HUES48 (cell line): ENCODE data around the gene OTUD1.
"Not testable (repeated sequence)": the region's sequence is repeated elsewhere in the genome, so short reads cannot be mapped to it uniquely, and the experiment has no call there.

Source experiments
- H3K27ac ChIP-seq: one replicate; pipeline ENCODE4 v1.7.0; 2013; ENCODE audit warnings: low read depth, low read length, inconsistent platforms
- H3K27me3 ChIP-seq: 2 replicates; pipeline ENCODE4 v1.6.1; 2013; ENCODE audit warnings: mild to moderate bottlenecking, low read length; ENCODE audit not compliant: control insufficient read depth, insufficient read depth
- H3K36me3 ChIP-seq: 2 replicates; pipeline ENCODE4 v1.6.1; 2013; ENCODE audit warnings: low read length; ENCODE audit not compliant: control insufficient read depth, insufficient read depth
- H3K4me1 ChIP-seq: 2 replicates; pipeline ENCODE4 v1.6.1; 2013; ENCODE audit warnings: mild to moderate bottlenecking, low read length; ENCODE audit not compliant: control insufficient read depth, insufficient read depth
- H3K4me3 ChIP-seq: 2 replicates; pipeline ENCODE4 v1.5.1; 2013; ENCODE audit warnings: mild to moderate bottlenecking, low read depth, low read length
- H3K9ac ChIP-seq: 2 replicates; pipeline ENCODE4 v1.6.1; 2013; ENCODE audit warnings: mild to moderate bottlenecking, low read depth, low read length, moderate library complexity
- H3K9me3 ChIP-seq: 2 replicates; pipeline ENCODE4 v1.6.1; 2013; ENCODE audit warnings: low read length; ENCODE audit not compliant: control insufficient read depth, insufficient read depth

OTUD1 gene, protein sequence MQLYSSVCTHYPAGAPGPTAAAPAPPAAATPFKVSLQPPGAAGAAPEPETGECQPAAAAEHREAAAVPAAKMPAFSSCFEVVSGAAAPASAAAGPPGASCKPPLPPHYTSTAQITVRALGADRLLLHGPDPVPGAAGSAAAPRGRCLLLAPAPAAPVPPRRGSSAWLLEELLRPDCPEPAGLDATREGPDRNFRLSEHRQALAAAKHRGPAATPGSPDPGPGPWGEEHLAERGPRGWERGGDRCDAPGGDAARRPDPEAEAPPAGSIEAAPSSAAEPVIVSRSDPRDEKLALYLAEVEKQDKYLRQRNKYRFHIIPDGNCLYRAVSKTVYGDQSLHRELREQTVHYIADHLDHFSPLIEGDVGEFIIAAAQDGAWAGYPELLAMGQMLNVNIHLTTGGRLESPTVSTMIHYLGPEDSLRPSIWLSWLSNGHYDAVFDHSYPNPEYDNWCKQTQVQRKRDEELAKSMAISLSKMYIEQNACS

DNA sequence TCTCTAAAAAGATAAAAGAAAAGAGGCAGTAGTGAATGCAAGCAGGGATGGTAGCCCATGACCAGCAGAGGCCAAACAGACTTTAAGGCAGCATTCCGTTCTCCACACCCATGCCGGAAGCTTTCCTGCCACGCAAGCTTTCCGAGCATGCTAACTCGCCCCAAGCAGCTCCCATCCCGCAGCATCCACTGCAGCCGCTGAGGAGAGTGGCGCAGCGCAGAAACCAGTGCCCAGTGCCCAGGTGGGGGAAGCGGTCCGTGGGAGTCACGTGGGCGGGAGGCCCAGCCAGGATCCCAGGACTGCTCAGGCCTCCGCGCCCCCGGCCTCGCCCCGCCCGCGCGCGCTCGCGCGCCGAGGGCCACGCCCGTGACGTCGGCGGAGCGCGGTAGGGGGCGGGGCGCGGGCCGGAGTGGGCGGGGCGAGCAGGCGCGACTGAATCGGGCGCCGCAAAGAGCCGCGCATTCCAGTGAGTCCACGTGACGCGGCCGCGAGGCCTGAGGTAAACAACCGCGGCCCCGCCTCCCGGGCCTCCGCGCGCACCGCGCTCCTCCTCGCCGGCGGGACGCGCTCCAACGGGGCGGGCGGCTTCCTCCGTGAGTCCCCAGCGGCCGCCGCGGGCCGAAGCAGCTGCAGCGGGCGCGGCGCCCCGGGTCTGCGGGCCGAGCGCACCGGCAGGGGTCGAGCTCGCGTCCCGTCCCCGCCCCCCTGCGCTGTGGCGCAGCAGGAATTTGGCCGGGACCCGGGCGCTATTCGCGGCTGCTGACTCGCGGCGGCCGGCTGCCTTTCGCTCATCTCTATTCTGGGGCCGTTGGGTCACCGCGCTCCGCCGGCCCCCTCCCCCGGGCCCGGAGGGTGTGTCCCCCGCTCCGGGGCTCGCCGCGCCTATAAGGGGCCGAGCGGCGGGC, at the start of gene OTUD1:
Gene OTUD1, plus strand, starts transcription at position 529 of the 905 bp plus-strand sequence. CDS start 383 bp downstream, outside the sequence.
- Histone ChIP-seq H3K27ac (peak within 1 kb of the TSS; percentile 79), H3K9ac (peak within 1 kb of the TSS; percentile 54; the same call in 1 of the 2 replicates), H3K4me3 (peak within 1 kb of the TSS; percentile 88), H3K36me3 (no peaks in the 10 kb centered on the region), H3K9me3 (no peaks in the 10 kb centered on the region), H3K4me1 (peaks cover 16% of the 10 kb centered on the region), H3K27me3 (peaks cover 14% of the 10 kb centered on the region)

DNA sequence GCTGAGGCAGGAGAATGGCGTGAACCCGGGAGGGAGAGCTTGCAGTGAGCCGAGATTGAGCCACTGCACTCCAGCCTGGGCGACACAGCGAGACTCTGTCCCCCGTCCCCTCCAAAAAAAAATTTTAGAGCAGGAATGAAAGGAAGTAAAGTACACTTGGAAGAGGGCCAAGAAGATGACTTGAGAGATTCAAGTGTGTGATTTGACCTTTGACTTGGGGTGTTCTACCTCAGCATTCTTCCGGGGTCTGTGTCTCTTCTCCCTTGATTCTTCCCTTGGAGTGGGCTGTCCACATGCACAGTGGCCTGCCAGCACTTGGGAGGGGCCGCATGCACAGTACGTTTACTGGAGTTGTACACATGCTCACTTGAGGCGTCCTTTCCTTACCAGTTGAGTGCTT, 48.5 kb upstream of the OTUD1 start:
- H3K27me3 ChIP-seq, H3K9me3 ChIP-seq, H3K9ac ChIP-seq, H3K36me3 ChIP-seq, H3K4me1 ChIP-seq, H3K27ac ChIP-seq, H3K4me3 ChIP-seq: not testable (repeated sequence)

DNA sequence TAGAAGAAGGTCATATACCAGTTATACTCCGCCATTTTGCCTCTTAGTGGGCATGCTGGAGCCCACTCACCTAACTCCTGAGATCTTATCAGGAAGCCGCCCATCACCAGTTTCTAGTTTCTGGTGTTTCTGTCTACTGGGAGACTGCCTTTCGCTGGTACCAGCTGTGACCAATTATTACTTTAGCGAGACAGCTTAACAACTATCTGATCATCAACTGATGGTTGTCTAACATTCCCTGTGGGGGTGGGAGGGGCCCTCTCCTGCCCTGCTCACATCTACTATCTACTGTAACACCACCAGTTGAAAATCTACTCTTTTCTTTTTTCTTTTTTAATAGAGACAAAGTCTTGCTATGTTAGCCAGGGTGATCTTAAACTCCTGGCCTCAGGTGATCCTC, 48.1 kb upstream of the OTUD1 start:
- H3K9me3 ChIP-seq: no peaks in the 10 kb centered on the region
- no peak overlapping the region for H3K4me3 ChIP-seq
- no peaks in the 10 kb centered on the region for H3K36me3 ChIP-seq
- H3K4me1 ChIP-seq: no peaks in the 10 kb centered on the region
- H3K27ac ChIP-seq: no peak overlapping the region
- H3K27me3 ChIP-seq: no peaks in the 10 kb centered on the region
- no peak overlapping the region for H3K9ac ChIP-seq

DNA sequence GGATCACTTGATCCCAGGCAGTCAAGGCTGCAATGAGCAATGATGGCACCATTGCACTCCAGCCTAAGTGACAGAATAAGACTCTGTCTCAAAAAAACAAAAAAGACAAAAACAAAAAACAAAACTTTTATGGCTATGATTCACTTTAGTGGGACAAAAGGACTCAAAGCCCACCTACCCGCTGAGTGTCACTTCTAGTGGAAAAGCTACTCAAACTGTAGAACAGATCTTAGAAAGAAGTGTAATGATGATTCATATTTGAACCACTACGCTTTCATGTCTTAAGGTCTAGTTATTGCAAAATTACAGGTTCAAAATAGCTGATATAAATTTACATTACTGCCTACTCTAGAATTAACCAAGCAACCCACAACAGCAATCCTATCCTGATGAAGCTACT, 47.1 kb upstream of the OTUD1 start:
- Histone ChIP-seq H3K4me1 (no peaks in the 10 kb centered on the region), H3K27me3 (no peaks in the 10 kb centered on the region), H3K4me3 (no peak overlapping the region), H3K9me3 (no peaks in the 10 kb centered on the region), H3K36me3 (no peaks in the 10 kb centered on the region), H3K9ac (no peak overlapping the region), H3K27ac (no peak overlapping the region)

DNA sequence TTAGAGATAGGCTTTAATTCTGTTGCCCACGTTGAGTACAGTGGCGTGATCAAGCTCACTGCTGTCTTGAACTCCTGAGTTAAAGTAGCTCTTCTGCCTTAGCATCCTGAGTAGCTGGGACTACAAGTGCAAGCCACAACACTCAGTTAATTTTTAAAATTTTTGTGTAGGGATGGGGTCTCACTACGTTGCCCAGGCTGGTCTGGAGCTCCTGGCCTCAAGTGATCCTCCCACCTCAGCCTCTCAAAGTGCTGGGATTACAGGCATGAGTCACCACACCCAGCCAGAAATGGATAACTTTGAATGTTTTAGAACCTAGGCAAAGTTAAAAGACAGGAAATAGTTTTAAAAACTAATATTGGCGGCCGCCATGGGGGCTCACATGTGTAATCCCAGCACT, 43.9 kb upstream of the OTUD1 start:
- H3K4me3 ChIP-seq: no peak overlapping the region
- H3K36me3 ChIP-seq: no peaks in the 10 kb centered on the region
- H3K27me3 ChIP-seq: no peaks in the 10 kb centered on the region
- H3K9me3 ChIP-seq: no peaks in the 10 kb centered on the region
- H3K4me1 ChIP-seq: no peaks in the 10 kb centered on the region
- no peak overlapping the region for H3K9ac ChIP-seq
- H3K27ac ChIP-seq: no peak overlapping the region

DNA sequence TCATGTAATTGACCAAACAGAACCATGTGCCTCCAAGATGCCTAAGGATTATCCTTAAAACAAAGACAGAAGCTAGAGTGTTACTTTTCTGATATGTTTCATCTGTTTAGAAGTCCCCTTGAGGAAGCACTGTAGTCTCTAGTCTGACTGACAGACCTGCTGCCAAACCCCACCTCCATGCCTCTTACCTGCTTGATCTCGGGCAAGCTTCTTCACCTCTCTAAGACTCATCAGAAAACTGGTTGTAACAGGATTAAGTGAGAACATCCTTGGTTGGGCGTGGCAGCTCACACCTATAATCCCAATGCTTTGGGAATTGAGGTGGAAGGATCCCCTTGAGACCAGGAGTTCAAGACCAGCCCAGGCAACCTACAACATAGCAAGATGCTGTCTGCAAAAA, 42.2 kb upstream of the OTUD1 start:
- no peak overlapping the region for H3K4me3 ChIP-seq
- no peak overlapping the region for H3K27ac ChIP-seq
- no peaks in the 10 kb centered on the region for H3K36me3 ChIP-seq
- H3K9ac ChIP-seq: no peak overlapping the region
- H3K9me3 ChIP-seq: no peaks in the 10 kb centered on the region
- no peaks in the 10 kb centered on the region for H3K27me3 ChIP-seq
- H3K4me1 ChIP-seq: no peaks in the 10 kb centered on the region

DNA sequence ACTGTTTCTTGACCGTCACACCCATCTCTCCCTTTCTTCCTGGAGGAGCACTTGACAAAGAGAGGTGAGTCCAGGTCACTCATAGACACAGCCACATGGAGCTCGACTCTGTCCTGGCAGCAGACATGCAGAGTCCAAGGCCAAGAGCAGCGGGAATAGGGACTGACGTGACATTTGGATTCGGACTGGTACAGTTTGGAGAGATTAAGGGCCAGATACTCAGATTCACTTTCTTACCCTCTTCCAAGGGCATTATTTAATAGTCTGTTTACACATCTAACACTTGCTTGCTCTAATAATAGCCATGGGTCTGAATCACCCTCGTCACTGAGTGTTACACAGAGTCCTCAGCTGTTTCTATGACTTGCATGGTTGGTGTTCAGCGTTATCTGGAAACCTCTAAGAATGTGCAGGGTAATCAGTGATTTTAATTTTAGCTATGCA, 39.2 kb upstream of the OTUD1 start:
- Histone ChIP-seq H3K27ac (no peak overlapping the region), H3K9ac (no peak overlapping the region), H3K27me3 (no peaks in the 10 kb centered on the region), H3K4me3 (no peak overlapping the region), H3K36me3 (no peaks in the 10 kb centered on the region), H3K4me1 (peaks cover 6% of the 10 kb centered on the region; the same call in 1 of the 2 replicates), H3K9me3 (no peaks in the 10 kb centered on the region)

DNA sequence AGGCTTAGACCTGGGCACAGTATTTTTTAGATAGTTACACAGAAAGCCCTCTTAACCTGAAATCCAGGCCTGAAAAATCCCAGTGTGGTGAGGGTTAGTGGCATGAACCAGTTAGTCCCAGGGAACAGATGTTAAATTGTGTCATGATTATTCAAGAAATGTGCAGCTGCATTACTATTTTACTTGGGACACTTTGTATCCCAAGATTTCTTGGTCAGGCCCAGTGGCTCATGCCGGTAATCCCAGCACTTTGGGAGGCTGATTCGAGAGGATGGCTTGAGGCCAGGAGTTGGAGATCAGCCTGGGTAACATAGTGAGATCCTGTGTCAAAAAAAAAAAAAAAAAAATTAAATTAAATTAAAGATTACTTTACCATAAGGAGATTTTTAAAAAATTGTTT, 36.0 kb upstream of the OTUD1 start:
- H3K27me3 ChIP-seq: no peaks in the 10 kb centered on the region
- H3K27ac ChIP-seq: no peak overlapping the region
- no peaks in the 10 kb centered on the region for H3K36me3 ChIP-seq
- H3K9me3 ChIP-seq: no peaks in the 10 kb centered on the region
- no peak overlapping the region for H3K9ac ChIP-seq
- peaks cover 6% of the 10 kb centered on the region; the same call in 1 of the 2 replicates for H3K4me1 ChIP-seq
- no peak overlapping the region for H3K4me3 ChIP-seq

DNA sequence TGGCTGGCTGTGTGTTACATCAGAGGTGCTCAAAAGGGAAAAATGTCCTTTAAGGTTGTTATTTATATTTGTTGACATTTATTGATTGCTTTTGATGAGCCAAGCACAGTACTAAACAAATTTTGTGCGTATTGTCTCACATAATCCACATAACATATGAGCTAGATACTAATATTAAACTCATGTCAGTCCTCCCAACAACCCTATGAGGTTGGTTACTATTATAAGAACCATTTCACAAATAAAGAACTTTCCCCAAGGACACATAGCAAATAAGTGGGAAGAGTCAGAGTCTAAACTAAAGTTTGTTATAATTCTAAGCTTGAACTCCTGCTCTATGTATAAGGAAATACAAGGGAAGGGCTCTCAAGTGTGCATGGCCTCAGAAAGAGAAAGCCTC, 35.6 kb upstream of the OTUD1 start:
- H3K9me3 ChIP-seq: no peaks in the 10 kb centered on the region
- H3K27me3 ChIP-seq: no peaks in the 10 kb centered on the region
- H3K4me1 ChIP-seq: peaks cover 6% of the 10 kb centered on the region; the same call in 1 of the 2 replicates
- H3K36me3 ChIP-seq: no peaks in the 10 kb centered on the region
- H3K27ac ChIP-seq: no peak overlapping the region
- H3K9ac ChIP-seq: no peak overlapping the region
- no peak overlapping the region for H3K4me3 ChIP-seq

DNA sequence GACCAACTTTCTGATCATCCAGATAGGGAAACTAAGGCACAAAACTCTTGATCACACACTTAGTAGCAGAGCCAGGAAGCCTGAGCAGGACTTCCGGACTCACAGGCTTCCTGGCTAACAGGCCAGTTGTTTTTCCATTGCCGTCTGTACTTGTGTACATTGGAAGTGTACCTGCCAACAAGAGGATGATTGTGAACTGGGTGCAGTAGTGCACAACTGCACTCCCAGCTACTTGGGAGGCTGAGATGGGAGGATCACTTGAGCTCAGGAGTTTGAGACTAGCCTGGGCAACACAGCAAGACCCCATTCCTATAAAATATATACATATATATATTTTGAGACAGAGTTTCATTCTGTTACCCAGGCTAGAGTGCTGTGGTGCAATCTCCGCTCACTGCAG, 35.2 kb upstream of the OTUD1 start:
- Histone ChIP-seq H3K4me1 (peaks cover 6% of the 10 kb centered on the region; the same call in 1 of the 2 replicates), H3K27me3 (no peaks in the 10 kb centered on the region), H3K4me3 (no peak overlapping the region)

More for the DNA sequence above, 35.2 kb upstream of the OTUD1 start:
- H3K27ac ChIP-seq: no peak overlapping the region
- H3K9ac ChIP-seq: no peak overlapping the region
- no peaks in the 10 kb centered on the region for H3K9me3 ChIP-seq
- no peaks in the 10 kb centered on the region for H3K36me3 ChIP-seq
